OCI-M2 (cell line): ENCODE measurements around the gene KCNK5.

Experiments
- DNase-seq: peaks from one replicate; lab custom pipeline; 2025; ENCODE audit not compliant: unreplicated experiment; lab: John Stamatoyannopoulos, UW

KCNK5 gene

DNA sequence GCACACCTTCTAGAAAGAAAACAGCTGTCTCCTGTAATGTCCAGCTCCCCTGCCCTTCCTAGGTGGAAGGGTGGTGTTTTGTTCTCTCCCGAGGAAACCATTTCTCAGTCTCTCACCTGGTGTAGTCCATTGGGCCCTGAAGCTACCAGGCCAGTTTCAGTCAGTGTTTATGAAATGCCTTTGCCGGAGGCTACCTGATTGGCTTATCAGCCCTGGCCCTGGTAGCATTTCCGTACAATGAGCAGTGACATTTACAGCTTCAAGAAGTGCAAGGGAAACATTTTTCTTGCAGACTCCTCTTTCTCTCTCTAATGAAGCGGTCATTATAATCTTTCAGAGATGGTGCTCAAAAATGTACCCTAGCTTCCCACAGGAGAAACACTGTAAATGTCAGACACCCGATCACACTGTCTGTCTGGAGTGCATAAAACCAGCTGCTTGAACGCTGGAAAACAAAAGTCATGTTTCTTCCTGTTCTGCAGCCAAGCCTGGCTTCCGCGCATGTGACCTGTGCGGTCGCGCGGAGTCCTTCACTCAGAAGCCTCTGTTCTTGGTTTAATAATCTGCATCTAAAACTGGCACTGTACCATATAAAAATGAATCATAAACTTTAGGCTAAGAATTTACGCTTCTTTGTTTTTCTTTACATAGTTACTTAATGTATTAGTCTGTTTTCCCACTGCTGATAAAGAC is 85.9 kb downstream of the KCNK5 start:
- no peak for DNase-seq

GRCh38 chr6:39140556-39141167 is 88.6 kb downstream of the KCNK5 start:
- DNase-seq = no peak
